Thyroid gland (tissue), 4 donors: ENCODE results near the gene PREX1.

ENCODE experiments used
- CTCF ChIP-seq, 6 experiments: fragments of 200-600 bp in 3 of 6; fragments of 450-650 bp in 3 of 6; sonication (generic) in 3 of 6; IDR thresholded peaks; one replicate each; pipeline ENCODE4 v1.5.1; 2016 to 2019; ENCODE audit warnings: antibody characterized with exemption in 6 of 6, mild to moderate bottlenecking in 2 of 6, inconsistent platforms in 1 of 6, moderate library complexity in 1 of 6
- POLR2A ChIP-seq, 2 donors: fragments of 450-650 bp; IDR thresholded peaks; one replicate each; pipeline ENCODE4 v1.6.1; 2017; ENCODE audit warnings: antibody characterized with exemption in 2 of 2, mild to moderate bottlenecking in 2 of 2, moderate library complexity in 1 of 2

GRCh38 chr20:48732081-48732829 is 95.5 kb downstream of the PREX1 start:
- no peak for TF ChIP-seq CTCF (IDR thresholded peaks at IDR 0.05)
- no peak for TF ChIP-seq POLR2A (IDR thresholded peaks at IDR 0.05)
